Ovary (tissue), 9 donors: Measurements from ENCODE around the gene PSENEN. TPM values are rescaled to one million over a fixed set of nuclear protein-coding genes. Genes with fewer than 3 reads are reported as not detected.

Source experiments
- DNase-seq, 5 donors: peaks; one replicate each; pipeline ENCODE4 v3.0.0-alpha.2; 2019 to 2020
- H3K27ac ChIP-seq, 2 donors: fragments of 200-600 bp; one replicate each; pipeline versions ENCODE4 v1.5.1 to v1.8.0; 2019 to 2022
- H3K27me3 ChIP-seq: fragments of 200-600 bp; one replicate; pipeline ENCODE4 v1.8.0; 2022
- H3K36me3 ChIP-seq: fragments of 200-600 bp; sonication (generic); one replicate; pipeline ENCODE4 v1.5.1; 2019
- H3K4me1 ChIP-seq: one replicate; pipeline ENCODE4 v1.8.1; 2013; ENCODE audit warnings: mild to moderate bottlenecking, moderate library complexity; ENCODE audit not compliant: insufficient read depth
- H3K4me3 ChIP-seq: fragments of 200-600 bp; sonication (generic); one replicate; pipeline ENCODE4 v1.5.1; 2017
- H3K9me3 ChIP-seq, 2 donors: fragments of 200-600 bp in 1 of 2; sonication (generic) in 1 of 2; one replicate each; pipeline versions ENCODE4 v1.5.1 to v1.8.1; 2013 to 2019; ENCODE audit warnings: mild to moderate bottlenecking in 1 of 2, moderate library complexity in 1 of 2
- CTCF ChIP-seq, 3 donors: fragments of 450-650 bp in 2 of 3; fragments of 200-600 bp in 1 of 3; IDR thresholded peaks; one replicate each; pipeline versions ENCODE4 v1.5.1 to v1.8.0; 2016 to 2022; ENCODE audit warnings: antibody characterized with exemption in 3 of 3, mild to moderate bottlenecking in 1 of 3
- EP300 ChIP-seq: sonication (generic); formaldehyde crosslinking; IDR thresholded peaks from one replicate; pipeline ENCODE4 v1.6.1; 2017; ENCODE audit warnings: antibody characterized with exemption
- POLR2A ChIP-seq: fragments of 450-650 bp; IDR thresholded peaks from one replicate; pipeline ENCODE4 v1.6.1; 2017; ENCODE audit warnings: antibody characterized with exemption, mild to moderate bottlenecking, moderate library complexity
- WGBS, 3 donors: extraction: QIAGEN DNeasy Blood & Tissue Kit in 1 of 3; methylation state at CpG; one replicate each; pipeline versions ENCODE4 v1.1.5 to v1.1.7; 2013 to 2017; 5-methylcytosine and 5-hydroxymethylcytosine counted together
- intact Hi-C, 4 donors: fragments of 100-400 bp; cut with DNase I; formaldehyde crosslinking; loops; one replicate each; pipeline versions ENCODE4 v1.11.0 to v1.15.1; 2022 to 2023
- polyA plus RNA-seq, 2 donors: library from polyadenylated mRNA; stranded (reverse); fragments of 200-250 nt in 1 of 2; fragments of 350-450 nt in 1 of 2; fragmentation: Illumina TruSeq in 1 of 2; extraction: RNeasy Lipid Tissue Mini Kit (QIAGEN cat#74804) in 1 of 2; gene quantifications; one replicate each; pipeline ENCODE4 v1.2.3, GENCODE V29; 2013 to 2014
- total RNA-seq, 7 donors: library from RNA; depleted of rRNA in 2 of 7; stranded (reverse); fragments of >200 nt in 2 of 7; fragmentation: NEBNext Ultra II Directional in 3 of 7; extraction: Animal tissue kit (Norgen Biotek cat#: 25700) in 3 of 7; gene quantifications; one replicate each; pipeline versions ENCODE4 v1.1.0 to v1.2.4, GENCODE V29; 2016 to 2023
- donor health status: DM: no; HTN: no; CAD: no; lungs with moderate emphysema.
- donor health status: DM: no; HTN: no; CAD: no.
- donor health status: Bipolar disorder and iron deficiency.
- donor health status: DM: yes; HTN: yes; CAD: no.
- donor health status: DM: no; HTN: no; CAD: no.
- donor health status: DM: yes; HTN: yes; CAD: no.

Gene PSENEN
- total and polyA plus RNA-seq, 9 donors, result 23.4 to 90.4 (median 44.6) TPM

GRCh38 chr19:35724560-35724959 is 20.9 kb upstream of the PSENEN start:
- no peaks in the 10 kb centered on the region for H3K27me3 ChIP-seq
- intact Hi-C loops, result no loop called here
- no peaks in the 10 kb centered on the region for H3K36me3 ChIP-seq
- H3K4me1 ChIP-seq, result no peaks in the 10 kb centered on the region
- H3K9me3 ChIP-seq, result no peaks in the 10 kb centered on the region
- TF ChIP-seq EP300 (no peak), POLR2A (no peak), CTCF (IDR thresholded peaks at IDR 0.05) (no peak)
- WGBS, 3 donors, result 93 to 97% (median 95%) methylated on average over 12 of the region's 12 CpGs
- H3K4me3 ChIP-seq, result no peak overlapping the region
- H3K27ac ChIP-seq, result no peak overlapping the region
- DNase-seq, result no peak

GRCh38 chr19:35725216-35725861 is 20.1 kb upstream of the PSENEN start:
- no peaks in the 10 kb centered on the region for H3K27me3 ChIP-seq
- H3K4me1 ChIP-seq, result no peaks in the 10 kb centered on the region
- 94 to 95% (median 94%) methylated on average over 23 of the region's 23 CpGs for WGBS, 3 donors
- H3K36me3 ChIP-seq, result no peaks in the 10 kb centered on the region
- no peak overlapping the region for H3K4me3 ChIP-seq
- no peak overlapping the region for H3K27ac ChIP-seq
- TF ChIP-seq CTCF (IDR thresholded peaks at IDR 0.05) (no peak), POLR2A (no peak), EP300 (no peak)
- intact Hi-C loops, result no loop called here
- DNase-seq, result no peak
- H3K9me3 ChIP-seq, result no peaks in the 10 kb centered on the region

GRCh38 chr19:35727053-35727955 is 18.1 kb upstream of the PSENEN start:
- Histone ChIP-seq H3K27me3 (no peaks in the 10 kb centered on the region), H3K4me3 (no peak overlapping the region), H3K9me3 (no peaks in the 10 kb centered on the region), H3K36me3 (no peaks in the 10 kb centered on the region), H3K4me1 (no peaks in the 10 kb centered on the region), H3K27ac (no peak overlapping the region)
- intact Hi-C loops, result no loop called here
- WGBS, 3 donors, result 87 to 90% (median 89%) methylated on average over 23 to 25 of the region's 25 CpGs
- no peak for DNase-seq
- TF ChIP-seq EP300 (no peak), POLR2A (no peak), CTCF (IDR thresholded peaks at IDR 0.05) (no peak)

- Histone ChIP-seq H3K4me1 (no peaks in the 10 kb centered on the region), H3K9me3 (no peaks in the 10 kb centered on the region), H3K36me3 (no peaks in the 10 kb centered on the region), H3K4me3 (no peak overlapping the region), H3K27ac (no peak overlapping the region), H3K27me3 (no peaks in the 10 kb centered on the region)
- no peak for TF ChIP-seq CTCF (IDR thresholded peaks at IDR 0.05)
- no peak for TF ChIP-seq POLR2A
- TF ChIP-seq EP300, result no peak
- 86 to 90% (median 86%) methylated on average over 19 of the region's 19 CpGs for WGBS, 3 donors
- intact Hi-C loops, result no loop called here
- no peak for DNase-seq
Measured at GRCh38 chr19:35727956-35728706, 17.3 kb upstream of the PSENEN start.
